Activated CD8-positive, alpha-beta memory T cell treated with anti-CD3 and anti-CD28 coated beads, Interleukin-2, amount 50 U/mL, for 24 hours (primary cell): ENCODE measurements around the gene SEMG1.

Experiments
- DNase-seq: peaks from one replicate; pipeline ENCODE4 v3.0.0-alpha.2; 2020; ENCODE audit errors: extremely low read depth

The SEMG1 gene, protein sequence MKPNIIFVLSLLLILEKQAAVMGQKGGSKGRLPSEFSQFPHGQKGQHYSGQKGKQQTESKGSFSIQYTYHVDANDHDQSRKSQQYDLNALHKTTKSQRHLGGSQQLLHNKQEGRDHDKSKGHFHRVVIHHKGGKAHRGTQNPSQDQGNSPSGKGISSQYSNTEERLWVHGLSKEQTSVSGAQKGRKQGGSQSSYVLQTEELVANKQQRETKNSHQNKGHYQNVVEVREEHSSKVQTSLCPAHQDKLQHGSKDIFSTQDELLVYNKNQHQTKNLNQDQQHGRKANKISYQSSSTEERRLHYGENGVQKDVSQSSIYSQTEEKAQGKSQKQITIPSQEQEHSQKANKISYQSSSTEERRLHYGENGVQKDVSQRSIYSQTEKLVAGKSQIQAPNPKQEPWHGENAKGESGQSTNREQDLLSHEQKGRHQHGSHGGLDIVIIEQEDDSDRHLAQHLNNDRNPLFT

DNA sequence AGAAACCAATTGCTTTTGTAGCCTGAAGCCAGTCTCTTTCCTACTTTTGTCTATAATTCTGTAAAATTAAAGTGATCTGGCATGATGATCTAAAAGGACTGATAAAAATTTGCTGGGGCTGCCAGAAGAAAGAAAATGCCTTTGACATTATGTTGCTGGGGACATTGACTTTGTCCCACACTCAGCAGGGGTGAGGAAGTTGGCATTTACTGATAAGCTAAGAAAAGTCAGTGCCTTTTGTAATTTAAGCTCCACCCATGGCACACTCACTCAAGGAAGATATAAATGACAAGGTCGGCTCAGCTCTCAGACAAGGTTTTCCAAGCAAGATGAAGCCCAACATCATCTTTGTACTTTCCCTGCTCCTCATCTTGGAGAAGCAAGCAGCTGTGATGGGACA is at the start of gene SEMG1:
Gene SEMG1 (plus strand): TSS at position 309 of the 400 bp plus-strand sequence. CDS start 21 bp downstream, at position 330.
- DNase-seq: no peak

DNA sequence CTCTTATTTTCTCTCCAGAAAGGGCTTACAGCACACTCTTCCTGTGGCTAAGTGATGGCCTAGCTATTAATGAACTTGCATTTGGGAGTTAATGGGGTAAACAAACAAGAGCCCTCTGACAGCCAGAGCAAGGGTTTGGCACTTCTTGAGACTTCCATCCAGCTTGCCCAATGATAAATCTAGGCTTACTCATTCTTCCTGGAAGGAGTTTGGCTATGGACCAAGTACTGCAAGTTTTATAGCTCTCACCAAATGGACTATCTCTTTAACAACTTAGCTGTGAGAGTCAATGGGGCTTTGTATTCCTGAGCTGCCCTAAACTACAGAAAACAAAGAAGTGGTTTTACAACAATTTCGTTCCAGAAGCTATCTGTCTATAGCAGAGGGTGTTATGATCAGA is 48.9 kb upstream of the SEMG1 start:
- no peak for DNase-seq

DNA sequence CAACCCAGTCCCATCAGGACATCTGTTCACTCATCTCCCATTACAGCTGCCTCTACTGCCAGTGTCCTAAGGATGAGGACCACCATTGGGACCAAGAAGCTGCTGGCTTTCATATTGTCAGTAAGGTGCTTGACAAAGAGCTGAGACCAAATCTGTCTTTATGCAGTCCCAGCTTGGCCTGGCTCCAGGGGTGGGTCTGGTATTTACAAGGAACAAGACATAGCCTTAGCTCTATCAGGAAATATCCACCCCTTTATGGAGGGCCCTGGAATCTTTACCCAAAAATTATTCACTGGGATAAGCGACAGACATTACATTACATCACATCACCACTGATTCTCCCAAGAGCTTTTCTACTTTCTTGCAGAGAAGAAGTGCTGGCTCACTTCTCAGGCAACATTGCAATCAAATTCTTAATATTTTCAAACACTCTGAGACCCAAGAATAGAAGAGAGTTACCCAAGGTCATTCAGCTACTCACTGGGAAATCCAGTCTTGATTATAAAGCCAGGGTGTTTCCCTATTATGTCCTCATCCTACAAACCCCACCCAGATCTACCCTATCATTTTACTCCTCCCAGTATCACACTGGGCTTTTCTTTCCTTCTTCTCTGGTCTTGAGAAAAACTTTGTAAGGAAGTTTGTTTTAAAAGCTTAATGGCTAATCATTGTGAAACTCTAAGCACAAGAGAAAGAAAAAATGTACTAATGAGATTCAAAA is 43.6 kb upstream of the SEMG1 start:
- no peak for DNase-seq

DNA sequence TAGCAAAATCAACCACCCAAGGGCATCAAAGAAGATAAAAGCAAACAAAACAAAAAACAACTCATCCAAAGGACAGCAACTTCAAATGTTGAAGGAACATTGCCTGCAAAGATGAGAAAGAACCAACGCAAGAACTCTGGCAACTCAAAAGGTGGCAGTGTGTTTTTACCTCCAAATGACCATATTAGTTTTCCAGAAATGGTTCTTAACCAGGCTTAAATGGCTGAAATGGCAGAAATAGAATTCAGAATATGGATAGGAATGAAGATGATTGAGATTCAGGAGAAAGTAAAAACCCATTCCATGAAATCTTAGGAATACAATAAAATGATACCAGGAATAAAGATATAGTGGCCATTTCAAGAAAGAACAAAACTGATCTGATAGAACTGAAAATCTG is 41.9 kb upstream of the SEMG1 start:
- DNase-seq: no peak

DNA sequence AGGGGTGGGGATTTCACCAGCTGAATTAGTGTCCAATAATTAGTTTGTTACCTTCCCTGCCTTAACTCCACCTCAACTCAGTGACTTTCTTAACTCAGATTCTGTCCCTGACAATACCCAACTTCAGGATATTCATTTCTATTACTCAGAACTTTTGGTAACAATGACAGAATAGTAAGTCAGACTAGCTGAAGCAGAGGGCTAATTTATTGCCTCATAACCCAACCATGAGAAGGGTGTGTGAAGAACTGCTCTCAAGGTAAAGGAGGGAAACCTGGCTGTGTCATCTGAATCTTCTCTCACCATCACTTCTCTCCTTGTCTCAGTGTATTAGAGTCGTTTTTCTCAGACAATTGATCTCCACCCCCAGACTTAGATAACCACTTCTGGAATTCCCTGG is 33.3 kb upstream of the SEMG1 start:
- no peak for DNase-seq

DNA sequence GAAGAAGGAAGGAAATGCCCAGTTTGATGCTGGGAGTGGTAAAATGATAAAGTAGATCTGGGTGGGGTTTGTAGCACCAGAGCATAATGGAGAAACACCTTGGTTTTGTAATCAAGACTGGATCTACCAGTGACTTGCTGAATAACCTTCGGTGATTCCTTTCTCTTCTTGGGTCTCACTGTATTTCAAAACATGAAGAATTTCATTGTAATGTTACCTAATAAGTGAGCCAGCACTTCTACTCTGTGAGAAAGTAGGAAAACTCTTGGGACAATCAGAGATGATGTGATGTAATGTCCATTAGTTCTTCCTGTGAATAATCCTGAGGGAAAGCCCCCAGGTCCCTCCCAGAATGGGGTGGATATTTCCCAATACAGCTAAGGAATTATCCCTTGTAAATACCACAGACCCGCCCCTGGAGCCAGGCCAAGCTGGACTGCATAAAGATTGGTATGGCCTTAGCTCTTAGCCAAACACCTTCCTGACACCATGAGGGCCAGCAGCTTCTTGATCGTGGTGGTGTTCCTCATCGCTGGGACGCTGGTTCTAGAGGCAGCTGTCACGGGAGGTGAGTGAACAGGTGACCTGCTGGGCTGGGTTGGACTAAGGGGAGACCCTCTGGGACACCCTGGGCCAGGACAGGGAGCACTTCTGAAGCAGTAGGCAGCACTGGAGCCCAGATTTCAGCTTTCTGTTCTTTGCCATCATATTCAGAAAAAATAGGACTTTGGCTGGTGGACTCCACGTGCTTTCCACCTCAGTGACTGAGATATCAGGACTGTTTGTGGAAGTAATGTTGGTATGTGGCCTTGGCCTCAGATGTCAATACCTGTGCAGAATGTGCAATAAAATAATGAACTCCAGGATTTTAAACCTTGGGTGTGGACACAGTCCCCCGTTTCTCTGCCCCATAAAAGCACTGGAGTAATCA is 32.1 kb upstream of the SEMG1 start, which contains the start of gene PI3:
Gene PI3 (plus strand): TSS at position 469 of the 931 bp plus-strand sequence. CDS start 21 bp downstream, at position 490.
- no peak for DNase-seq

DNA sequence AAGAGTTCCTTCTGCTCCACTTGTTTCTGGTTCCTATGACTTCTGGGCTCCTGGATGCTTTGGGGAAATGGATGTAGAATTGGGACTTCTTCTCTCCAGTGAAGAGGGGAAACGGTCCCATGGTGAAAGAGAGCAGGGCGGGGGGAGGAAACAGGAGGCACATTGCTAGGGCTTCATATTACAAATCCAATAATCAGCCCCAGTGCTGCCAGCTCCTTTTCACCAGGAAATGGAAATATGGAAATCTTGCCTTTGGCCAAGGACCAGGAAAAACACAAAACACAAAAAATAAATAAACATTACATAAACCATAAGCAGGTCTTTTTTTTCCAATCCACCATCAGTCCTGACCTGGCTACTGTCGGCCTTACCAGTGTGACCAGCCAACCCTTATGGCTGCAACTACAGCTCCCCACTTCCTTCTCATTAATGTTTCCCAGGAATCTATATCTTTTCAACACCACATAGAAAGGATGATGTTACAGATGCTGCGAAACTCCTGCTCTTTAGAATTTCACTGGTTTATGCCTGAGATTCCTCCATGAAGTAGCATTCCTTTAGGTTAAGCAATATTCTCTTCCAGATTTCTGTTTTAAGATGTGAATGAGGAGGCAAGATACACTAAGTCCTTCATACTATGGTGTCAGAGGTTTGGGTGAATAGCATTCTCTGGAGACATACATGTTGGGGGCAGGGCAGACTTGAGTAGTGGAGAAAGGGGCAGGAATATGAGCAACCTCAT is 30.1 kb upstream of the SEMG1 start:
- DNase-seq: no peak

DNA sequence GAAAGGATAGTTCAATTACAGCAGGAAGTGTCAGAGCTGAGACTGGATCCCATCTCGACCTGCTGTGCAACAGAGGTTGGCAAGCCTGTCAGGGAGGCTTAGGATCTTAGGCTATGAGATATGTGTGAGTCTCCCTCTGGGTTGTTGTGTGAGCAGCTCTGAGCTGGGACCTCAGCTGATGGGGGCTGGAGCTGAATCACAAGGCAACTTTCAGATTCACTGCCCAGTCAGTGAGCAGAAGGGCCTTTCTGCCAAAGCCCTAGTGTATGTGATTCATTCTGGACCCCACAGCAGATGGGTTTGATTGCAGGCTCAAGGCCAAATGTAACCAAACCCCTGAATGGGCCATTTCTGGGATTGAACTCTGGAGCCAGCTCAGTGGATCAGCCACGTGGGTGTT is 27.7 kb upstream of the SEMG1 start:
- no peak for DNase-seq

DNA sequence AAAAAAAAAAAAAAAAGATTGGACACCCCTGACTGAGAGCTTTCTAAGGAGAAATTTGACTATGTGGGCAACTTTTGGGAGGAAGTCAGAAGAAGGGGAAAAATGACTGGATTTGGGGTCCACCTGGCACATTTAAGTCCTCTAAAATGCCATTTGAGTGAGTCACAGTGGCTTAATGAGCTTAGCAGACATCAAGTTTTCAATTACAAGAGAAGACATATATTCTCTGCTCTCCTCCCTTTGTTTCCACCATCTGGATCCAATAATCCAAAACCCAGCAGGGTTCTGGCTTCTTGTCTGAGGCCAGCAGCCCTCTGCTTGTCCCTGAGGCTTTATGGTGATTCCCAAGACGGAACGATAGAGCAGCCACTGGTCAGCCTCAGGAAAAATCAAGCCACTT is 25.2 kb upstream of the SEMG1 start:
- DNase-seq: no peak

DNA sequence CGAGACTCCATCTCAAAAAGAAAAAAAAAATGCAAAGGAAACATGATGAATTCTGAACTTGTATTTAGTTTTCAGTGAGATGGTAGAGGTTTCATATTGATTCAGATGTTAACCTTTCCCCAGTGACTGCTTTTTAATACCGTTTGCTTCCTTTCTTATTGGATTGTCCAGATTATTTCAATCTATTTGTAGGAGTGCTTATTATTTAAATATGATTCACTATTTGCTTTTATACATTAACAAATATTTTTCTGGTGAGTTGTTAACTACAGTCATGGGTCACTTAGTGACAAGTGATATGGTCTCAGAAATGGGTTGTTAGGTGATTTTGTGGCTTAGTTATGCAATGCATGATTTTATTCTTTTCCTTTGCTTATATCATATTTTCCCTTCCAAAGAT is 23.7 kb upstream of the SEMG1 start:
- DNase-seq: no peak

DNA sequence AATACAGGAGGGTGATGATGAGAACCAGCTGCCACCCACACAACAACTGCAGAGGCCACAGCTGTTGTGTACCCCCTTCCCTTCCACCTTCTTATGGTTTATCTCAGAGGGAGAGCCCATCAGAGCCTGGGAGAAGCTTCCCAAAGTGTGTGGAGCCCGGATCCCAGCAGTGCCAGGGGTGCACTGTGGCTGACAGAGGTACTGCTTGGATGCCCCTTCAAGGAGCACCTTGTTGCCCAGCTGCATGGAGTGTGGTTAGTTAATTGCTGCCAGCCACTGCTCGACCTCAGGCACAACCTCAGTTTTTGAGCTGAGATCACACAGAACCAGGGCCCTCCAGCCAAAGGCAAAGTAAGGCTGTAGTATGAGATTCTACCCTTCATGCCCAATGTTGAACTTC is 19.1 kb upstream of the SEMG1 start:
- DNase-seq: no peak

DNA sequence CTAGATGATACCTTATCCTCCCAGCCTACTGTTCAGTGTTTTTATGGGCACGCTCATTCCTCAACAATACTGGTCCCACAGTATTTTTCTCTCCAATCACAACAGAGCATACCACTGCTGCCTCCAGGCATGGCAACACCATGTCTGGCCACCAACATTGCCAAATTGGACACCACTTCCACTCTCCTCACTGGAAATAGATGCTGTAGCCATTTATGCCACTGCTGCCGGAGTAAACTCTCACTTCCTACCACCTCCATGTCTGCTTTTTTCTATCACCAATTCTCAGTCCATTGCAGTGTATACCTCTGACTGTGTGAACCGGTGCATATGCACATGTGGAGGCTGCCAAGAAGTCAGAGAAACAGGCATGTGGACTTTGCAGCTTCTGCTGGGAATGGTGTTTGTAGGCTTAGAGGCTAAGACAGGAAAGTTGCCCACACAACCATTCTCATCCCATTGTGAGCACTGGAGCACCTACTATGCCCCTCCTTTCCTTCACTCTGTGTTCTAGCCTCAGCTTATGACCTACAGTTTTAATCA is 17.7 kb upstream of the SEMG1 start:
- no peak for DNase-seq

DNA sequence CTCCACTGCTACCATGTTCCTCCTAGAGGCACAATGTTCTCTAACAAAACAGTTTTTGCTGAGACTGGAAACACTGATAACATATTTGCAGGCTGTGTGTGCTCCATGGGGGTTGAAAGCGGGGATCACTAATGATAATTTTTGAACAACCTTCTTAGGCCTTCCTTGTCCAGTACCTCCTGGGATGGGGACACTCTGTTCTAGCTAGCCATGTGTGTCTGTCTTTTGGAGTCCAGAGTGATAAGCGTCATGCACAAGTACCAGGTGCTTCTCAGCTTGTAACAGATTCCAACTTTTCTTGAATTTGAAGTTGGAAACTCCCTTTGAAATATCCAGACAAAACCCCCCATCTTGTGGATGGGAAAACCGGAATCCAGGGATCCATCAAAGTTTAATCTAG is 17.0 kb upstream of the SEMG1 start:
- no peak for DNase-seq

DNA sequence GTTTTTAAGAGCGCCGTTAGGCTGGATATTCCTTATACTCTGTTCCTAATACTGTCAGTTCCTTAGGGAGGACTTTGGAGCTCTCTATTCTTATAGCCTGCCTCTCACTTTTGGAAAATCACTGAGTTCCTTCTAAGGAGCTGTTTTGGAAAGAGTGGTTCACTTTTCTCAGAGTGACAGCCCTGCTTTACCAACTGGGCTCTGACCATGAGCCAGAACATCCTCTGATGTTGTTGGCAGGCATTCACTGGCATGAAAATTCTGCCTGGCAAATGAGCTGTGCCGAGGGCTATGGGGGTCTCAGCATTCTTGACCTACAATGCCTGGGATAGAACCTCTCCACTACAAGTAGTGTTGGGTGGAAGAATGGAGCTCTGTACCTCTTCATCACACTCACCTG is 14.9 kb upstream of the SEMG1 start:
- no peak for DNase-seq

DNA sequence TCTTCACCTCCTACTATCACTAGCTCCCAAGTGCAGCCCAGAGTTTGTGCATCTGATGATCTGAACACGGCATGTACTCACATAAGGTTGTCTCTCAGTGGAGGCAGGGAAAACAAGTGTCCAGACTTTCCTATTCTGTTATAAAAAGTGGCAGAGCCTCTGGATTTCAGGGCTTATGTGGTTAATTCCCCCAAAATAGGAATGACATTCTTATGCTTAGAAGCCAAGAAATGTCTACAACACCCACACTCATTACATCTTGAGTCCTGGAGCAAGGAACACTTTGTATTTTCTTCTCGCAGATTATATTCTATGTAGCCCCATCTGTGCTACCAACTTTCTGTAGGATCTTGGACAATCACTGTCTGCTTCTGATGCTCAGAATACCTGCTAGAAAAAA is 13.5 kb upstream of the SEMG1 start:
- DNase-seq: no peak

DNA sequence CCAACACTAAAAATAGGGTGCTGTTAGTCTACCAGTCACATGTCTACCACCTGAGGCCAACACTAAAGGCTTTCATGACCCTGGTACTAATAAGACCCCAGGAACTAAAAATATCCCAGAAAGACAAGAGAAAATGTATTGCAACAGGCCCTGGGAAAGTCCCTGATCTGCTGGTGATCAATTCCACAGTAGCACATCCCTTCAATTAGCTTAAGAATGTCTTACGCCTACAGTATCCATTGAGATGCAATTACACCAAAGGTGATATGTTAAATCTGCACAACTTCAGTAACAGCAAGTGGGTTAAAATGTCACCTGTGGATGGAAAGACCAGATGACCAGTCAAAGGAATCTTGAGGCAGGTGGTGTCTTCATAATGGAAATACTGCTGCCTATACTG is 3.1 kb downstream of the SEMG1 start:
- DNase-seq: no peak

DNA sequence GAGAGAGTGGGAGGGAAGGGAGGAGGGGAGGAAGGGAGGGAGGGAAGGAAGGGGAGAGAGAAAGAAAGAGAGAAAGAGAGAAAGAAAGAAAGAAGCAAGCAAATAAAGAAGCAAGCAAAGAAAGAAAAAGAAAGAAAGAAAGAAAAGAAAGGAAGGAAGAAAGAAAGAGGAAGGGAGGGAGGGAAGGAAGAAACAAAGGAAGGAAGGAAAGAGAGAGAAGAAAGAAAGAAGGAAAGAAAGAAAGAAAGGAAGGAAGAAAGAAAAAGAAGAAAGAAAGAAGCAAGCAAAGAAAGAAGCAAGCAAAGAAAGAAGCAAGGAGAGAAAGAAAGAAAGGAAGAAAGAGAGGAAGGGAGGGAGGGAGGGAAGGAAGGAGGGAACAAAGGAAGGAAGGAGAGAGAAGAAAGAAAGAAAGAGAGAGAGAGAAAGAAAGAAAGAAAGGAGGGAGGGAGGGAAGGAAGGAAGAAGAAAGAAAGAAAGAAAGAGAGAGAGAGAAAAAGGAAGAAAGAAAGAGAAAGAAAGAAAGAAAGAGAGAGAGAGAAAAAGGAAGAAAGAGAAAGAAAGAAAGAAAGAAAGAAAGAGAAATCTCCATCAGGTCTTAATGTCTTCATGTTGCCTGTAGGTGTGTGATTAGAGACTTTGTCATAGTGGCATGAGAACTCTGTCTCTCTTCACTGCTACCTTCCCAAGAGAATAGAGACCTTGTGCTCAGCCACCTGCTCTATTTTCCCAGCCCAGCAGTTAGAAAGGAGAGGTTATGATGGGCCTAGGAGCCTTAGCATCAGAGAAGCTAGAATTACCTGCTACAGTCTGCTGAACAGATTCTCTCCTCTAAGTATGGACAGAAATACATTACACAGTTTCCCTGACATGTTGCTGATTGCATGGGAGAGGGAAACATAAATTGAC is 5.0 kb downstream of the SEMG1 start:
- no peak for DNase-seq

DNA sequence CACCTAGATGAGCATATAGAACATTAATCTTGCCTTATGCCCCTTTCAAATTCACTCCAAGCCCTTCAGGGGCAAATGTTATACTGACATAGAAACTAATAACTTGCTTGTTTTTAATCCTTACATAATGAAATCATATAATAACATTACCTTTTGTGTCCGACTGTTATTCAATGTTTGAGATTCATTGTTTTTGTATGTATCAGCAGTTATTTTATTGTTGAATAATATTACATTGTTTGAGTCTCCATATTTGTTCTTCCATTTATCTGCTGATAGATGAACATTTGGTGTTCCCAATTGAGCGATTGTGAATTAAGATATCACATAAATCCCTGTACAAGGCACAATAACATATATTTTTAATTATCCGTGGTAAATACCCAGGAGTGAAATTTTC is 6.0 kb downstream of the SEMG1 start:
- no peak for DNase-seq

DNA sequence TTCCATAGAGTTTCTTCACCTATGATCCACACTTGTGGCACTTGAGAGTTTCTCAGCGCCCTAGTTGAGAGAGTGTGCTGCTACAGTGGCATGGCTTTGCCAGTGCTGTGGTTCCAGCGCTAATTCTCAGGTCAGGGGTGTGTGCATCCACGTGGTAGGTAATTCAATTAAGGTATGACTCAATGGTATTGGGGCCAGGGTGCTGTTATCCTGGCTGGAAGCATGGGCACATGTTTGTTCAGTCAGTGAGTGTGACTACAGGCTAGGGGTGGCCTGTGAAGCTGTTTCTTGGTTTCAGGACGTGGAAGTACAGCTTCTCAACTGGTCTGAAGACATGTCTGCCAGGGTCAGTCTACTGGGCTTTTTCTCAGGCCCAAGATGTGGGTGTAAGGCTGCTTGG is 11.3 kb downstream of the SEMG1 start:
- DNase-seq: no peak

DNA sequence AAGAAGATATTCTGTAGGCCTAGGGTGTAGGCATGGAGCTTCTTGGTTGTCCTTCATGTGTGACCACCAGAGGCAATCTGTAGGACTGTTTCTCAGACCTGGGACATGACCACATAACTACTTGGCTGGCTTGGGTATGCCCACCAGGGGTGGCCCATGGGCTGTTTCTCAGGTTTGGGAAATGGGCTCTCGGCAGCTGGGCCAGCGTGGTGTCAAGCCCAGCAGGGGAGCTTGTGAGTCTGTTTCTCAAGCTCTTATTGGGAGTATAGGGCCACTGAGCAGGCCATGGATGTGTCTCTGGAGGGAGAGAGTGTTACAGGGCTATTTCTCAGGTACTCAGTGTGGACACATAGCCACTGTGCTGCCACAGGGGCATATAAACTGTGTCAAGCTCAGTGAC is 11.8 kb downstream of the SEMG1 start:
- no peak for DNase-seq
